PC-3 (cell line): ENCODE data around the gene PEPD. TPM values are rescaled to one million over a fixed set of nuclear protein-coding genes. Genes with fewer than 3 reads are reported as not detected.

Source experiments
- ATAC-seq: fragments of 200-7000 bp; cut with Tn5 transposase; 2 replicates; pipeline ENCODE4 v1.9.1; 2020; ENCODE audit warnings: mild to moderate bottlenecking, moderate library complexity
- BruUV-seq: library from RNA; stranded (reverse); fragments of 400-500 nt; replicated peaks from 2 replicates; lab custom pipeline; 2021; lab: Mats Ljungman, UMichigan
- CTCF ChIA-PET: fragments of 300-600 bp; sonication (Branson Sonifier 250); formaldehyde crosslinking; loops from one replicate; lab custom pipeline; 2022; ENCODE audit warnings: antibody characterized with exemption; lab: Charles Lee
- POLR2A ChIA-PET: fragments of 300-600 bp; sonication (Branson Sonifier 250); formaldehyde crosslinking; loops from one replicate; lab custom pipeline; 2022; ENCODE audit warnings: antibody characterized with exemption; ENCODE audit not compliant: unreplicated experiment; lab: Charles Lee
- DNase-seq: peaks from one replicate; pipeline ENCODE4 v3.0.0-alpha.2; 2015
- H2AFZ ChIP-seq: fragments of 300-600 bp; sonication (generic); 2 replicates; pipeline ENCODE4 v1.6.0; 2016; ENCODE audit warnings: antibody characterized with exemption, low read length
- H3F3A ChIP-seq: fragments of 300-600 bp; sonication (generic); one replicate; pipeline ENCODE4 v1.6.0; 2017; ENCODE audit warnings: antibody characterized with exemption, low read length, control low read depth, mild to moderate bottlenecking; ENCODE audit not compliant: unreplicated experiment
- H3K27ac ChIP-seq: fragments of 300-600 bp; sonication (generic); 2 replicates; pipeline ENCODE4 v1.5.1; 2016; ENCODE audit warnings: mild to moderate bottlenecking, low read length
- H3K27me3 ChIP-seq: fragments of 300-600 bp; sonication (generic); 2 replicates; pipeline ENCODE4 v1.6.1; 2016; ENCODE audit warnings: low read length, mixed read lengths
- H3K36me3 ChIP-seq: fragments of 300-600 bp; sonication (generic); 2 replicates; pipeline ENCODE4 v1.6.1; 2016; ENCODE audit warnings: low read depth, mixed run types, low read length, mixed read lengths
- H3K4me1 ChIP-seq: fragments of 300-600 bp; sonication (generic); 2 replicates; pipeline ENCODE4 v1.5.1; 2016; ENCODE audit warnings: low read length; ENCODE audit not compliant: insufficient read depth
- H3K4me2 ChIP-seq: fragments of 300-600 bp; sonication (generic); 2 replicates; pipeline ENCODE4 v1.6.0; 2016; ENCODE audit warnings: low read length
- H3K4me3 ChIP-seq: fragments of 300-600 bp; sonication (generic); 2 replicates; pipeline ENCODE4 v1.5.1; 2016; ENCODE audit warnings: mild to moderate bottlenecking, low read length, mixed read lengths
- H3K79me2 ChIP-seq: fragments of 300-600 bp; sonication (generic); 2 replicates; pipeline ENCODE4 v1.6.1; 2017; ENCODE audit warnings: low read length, mixed read lengths
- H3K9ac ChIP-seq: fragments of 300-600 bp; sonication (generic); 2 replicates; pipeline ENCODE4 v1.6.0; 2016; ENCODE audit warnings: mild to moderate bottlenecking, low read length
- H3K9me2 ChIP-seq: fragments of 300-600 bp; sonication (generic); replicated peaks from 2 replicates; pipeline ENCODE4 v1.6.1; 2016; ENCODE audit warnings: mixed run types, low read length, mixed read lengths
- H3K9me3 ChIP-seq: fragments of 300-600 bp; sonication (generic); 2 replicates; pipeline ENCODE4 v1.6.1; 2016; ENCODE audit warnings: low read length, mixed read lengths
- H4K20me1 ChIP-seq: fragments of 300-600 bp; sonication (generic); 2 replicates; pipeline ENCODE4 v1.6.1; 2016; ENCODE audit warnings: low read length, mixed read lengths
- EZH2 ChIP-seq: fragments of 300-600 bp; sonication (generic); IDR thresholded peaks from one replicate; pipeline ENCODE4 v1.6.1; 2017; ENCODE audit warnings: antibody characterized with exemption, mild to moderate bottlenecking, low read length; ENCODE audit not compliant: unreplicated experiment
- EZH2phosphoT487 ChIP-seq: fragments of 300-600 bp; sonication (generic); IDR thresholded peaks from 2 replicates; pipeline ENCODE4 v1.6.1; 2018; ENCODE audit warnings: mild to moderate bottlenecking, antibody characterized with exemption, low read length, borderline replicate concordance
- intact Hi-C: fragments of 100-400 bp; cut with micrococcal nuclease; formaldehyde crosslinking; loops from 2 replicates; pipeline ENCODE4 v1.9.0; 2023
- total RNA-seq: library from RNA; depleted of rRNA; stranded (reverse); fragments of >200 nt; gene quantifications from 2 replicates; pipeline ENCODE4 v1.2.3, GENCODE V29; 2014
- TF ChIP-seq, protein P1 (sequence below): fragments of 300-600 bp; sonication (generic); conservative IDR thresholded peaks from 2 replicates; pipeline ENCODE4 v1.5.1; 2017; ENCODE audit warnings: antibody characterized with exemption, low read depth, mild to moderate bottlenecking, low read length

Gene PEPD
- total RNA-seq, 1 experiment from 2014 or later, result 53.4 TPM

DNA sequence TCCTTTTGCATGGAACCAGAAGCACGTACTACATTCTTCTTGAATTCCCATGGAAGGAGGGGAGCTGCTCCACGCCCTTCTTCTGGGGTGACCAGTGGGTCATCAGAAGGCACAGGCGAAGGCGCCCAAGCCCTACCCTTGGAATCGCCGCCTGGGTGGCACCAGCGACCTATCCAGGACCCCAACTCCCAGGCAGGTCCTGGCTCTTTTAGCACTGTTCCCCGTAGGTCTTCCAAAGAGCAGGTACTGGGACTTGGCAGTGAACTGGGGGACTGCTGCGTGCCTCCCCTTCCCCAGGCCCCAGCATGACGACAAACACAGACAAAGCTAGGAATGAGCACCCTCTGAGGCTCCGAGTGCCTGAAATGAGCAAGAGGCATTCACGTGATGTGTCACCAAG lies 103.1 kb downstream of the PEPD start:
- ChIA-PET CTCF (no interaction called here), POLR2A (no interaction called here)
- TF ChIP-seq EZH2 (no peak), EZH2phosphoT487 (no peak)
- TF ChIP-seq, protein P1, sequence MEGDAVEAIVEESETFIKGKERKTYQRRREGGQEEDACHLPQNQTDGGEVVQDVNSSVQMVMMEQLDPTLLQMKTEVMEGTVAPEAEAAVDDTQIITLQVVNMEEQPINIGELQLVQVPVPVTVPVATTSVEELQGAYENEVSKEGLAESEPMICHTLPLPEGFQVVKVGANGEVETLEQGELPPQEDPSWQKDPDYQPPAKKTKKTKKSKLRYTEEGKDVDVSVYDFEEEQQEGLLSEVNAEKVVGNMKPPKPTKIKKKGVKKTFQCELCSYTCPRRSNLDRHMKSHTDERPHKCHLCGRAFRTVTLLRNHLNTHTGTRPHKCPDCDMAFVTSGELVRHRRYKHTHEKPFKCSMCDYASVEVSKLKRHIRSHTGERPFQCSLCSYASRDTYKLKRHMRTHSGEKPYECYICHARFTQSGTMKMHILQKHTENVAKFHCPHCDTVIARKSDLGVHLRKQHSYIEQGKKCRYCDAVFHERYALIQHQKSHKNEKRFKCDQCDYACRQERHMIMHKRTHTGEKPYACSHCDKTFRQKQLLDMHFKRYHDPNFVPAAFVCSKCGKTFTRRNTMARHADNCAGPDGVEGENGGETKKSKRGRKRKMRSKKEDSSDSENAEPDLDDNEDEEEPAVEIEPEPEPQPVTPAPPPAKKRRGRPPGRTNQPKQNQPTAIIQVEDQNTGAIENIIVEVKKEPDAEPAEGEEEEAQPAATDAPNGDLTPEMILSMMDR, result no peak
- Histone ChIP-seq H3K9me3 (no peaks in the 10 kb centered on the region), H3K9ac (no peak overlapping the region), H3K27ac (no peak overlapping the region), H3K4me2 (no peak overlapping the region), H3K79me2 (no peaks in the 10 kb centered on the region), H3K27me3 (no peaks in the 10 kb centered on the region), H3K36me3 (no peaks in the 10 kb centered on the region), H2AFZ (no peak overlapping the region), H3K9me2 (no peaks in the 10 kb centered on the region), H4K20me1 (no peaks in the 10 kb centered on the region), H3F3A (no peaks in the 10 kb centered on the region), H3K4me3 (no peak overlapping the region), H3K4me1 (peaks cover 11% of the 10 kb centered on the region; the same call in 1 of the 2 replicates)
- DNase-seq (no peak), ATAC-seq (no peak)
- intact Hi-C loops, result no loop called here
- BruUV-seq, result no TSS peak

DNA sequence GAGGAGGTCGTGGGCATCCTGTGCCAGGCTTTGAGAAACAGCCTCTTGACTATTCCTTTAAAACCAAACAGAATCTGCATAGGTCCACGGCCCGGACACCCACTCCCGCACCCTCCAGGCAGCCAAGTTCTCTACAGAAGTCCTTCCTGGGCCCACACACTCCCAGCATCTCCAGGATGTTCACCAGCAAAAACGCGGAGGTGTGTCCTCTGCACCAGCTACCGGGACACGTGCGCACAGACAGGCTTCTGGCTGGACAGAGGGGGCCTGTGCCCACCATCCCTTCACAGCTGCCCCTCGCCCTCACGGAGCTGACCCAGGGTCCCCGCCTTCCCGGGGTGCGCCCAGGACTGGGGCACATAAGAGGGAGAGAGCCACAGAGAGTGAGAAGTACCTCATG lies 103.8 kb downstream of the PEPD start:
- no peak overlapping the region for H3K4me2 ChIP-seq
- H4K20me1 ChIP-seq, result no peaks in the 10 kb centered on the region
- TF ChIP-seq, protein P1, result no peak
- no peak for TF ChIP-seq EZH2phosphoT487
- no peak for TF ChIP-seq EZH2
- H3K4me1 ChIP-seq, result peaks cover 11% of the 10 kb centered on the region; the same call in 1 of the 2 replicates
- H3K9me3 ChIP-seq, result no peaks in the 10 kb centered on the region
- H3F3A ChIP-seq, result no peaks in the 10 kb centered on the region
- no peak overlapping the region for H2AFZ ChIP-seq
- ChIA-PET POLR2A (no interaction called here), CTCF (no interaction called here)
- no peaks in the 10 kb centered on the region for H3K9me2 ChIP-seq
- H3K4me3 ChIP-seq, result no peak overlapping the region
- BruUV-seq, result no TSS peak
- ATAC-seq, result no peak
- intact Hi-C loops, result no loop called here
- no peak overlapping the region for H3K9ac ChIP-seq
- no peaks in the 10 kb centered on the region for H3K36me3 ChIP-seq
- no peaks in the 10 kb centered on the region for H3K79me2 ChIP-seq
- no peaks in the 10 kb centered on the region for H3K27me3 ChIP-seq
- H3K27ac ChIP-seq, result no peak overlapping the region
- no peak for DNase-seq
